ENCODE results near the gene CCDC81. TPM values are rescaled to one million over a fixed set of nuclear protein-coding genes. Genes with fewer than 3 reads are reported as not detected.
A peak's percentile ranks its signal among the peaks of the same experiment; 100 is the strongest.

Gene CCDC81
- polyA plus RNA-seq, 1 donor (not counting 4 experiments of a cell fraction or from before 2014, with no cell fraction given): 0.42 TPM

DNA sequence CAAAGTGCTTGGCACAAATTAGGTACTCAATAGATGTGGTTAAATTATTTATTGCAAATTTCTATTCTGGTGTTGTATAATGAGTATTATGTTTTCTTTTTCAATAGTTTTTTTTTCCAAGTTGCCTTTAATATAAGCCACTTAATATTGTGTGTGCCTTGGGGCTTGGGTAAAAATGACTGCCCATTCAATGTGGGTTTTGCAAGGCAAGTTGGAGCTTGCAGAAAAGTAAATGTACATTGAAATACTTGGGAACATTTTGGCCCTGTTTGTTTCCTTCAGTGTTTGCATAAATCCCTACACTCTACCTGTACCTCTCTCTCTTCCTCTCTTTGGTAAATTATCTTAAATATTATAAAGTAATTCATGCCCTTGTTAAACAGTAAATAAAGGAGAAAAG, 2.1 kb upstream of the CCDC81 start:
- DNase-seq (ENCODE audit: low read depth, low spot score) (no peak), FAIRE-seq (peak; percentile 17)
- H3K9ac ChIP-seq (ENCODE audit: control insufficient read depth, extremely low read depth, insufficient read depth, low read length): no peak overlapping the region
- no peak overlapping the region for H2AFZ ChIP-seq (ENCODE audit: control insufficient read depth, low read length)
- TF ChIP-seq EZH2 (IDR thresholded peaks at IDR 0.05; ENCODE audit: low read length): no peak
- TF ChIP-seq, protein P1, sequence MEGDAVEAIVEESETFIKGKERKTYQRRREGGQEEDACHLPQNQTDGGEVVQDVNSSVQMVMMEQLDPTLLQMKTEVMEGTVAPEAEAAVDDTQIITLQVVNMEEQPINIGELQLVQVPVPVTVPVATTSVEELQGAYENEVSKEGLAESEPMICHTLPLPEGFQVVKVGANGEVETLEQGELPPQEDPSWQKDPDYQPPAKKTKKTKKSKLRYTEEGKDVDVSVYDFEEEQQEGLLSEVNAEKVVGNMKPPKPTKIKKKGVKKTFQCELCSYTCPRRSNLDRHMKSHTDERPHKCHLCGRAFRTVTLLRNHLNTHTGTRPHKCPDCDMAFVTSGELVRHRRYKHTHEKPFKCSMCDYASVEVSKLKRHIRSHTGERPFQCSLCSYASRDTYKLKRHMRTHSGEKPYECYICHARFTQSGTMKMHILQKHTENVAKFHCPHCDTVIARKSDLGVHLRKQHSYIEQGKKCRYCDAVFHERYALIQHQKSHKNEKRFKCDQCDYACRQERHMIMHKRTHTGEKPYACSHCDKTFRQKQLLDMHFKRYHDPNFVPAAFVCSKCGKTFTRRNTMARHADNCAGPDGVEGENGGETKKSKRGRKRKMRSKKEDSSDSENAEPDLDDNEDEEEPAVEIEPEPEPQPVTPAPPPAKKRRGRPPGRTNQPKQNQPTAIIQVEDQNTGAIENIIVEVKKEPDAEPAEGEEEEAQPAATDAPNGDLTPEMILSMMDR (optimal IDR thresholded peaks at IDR 0.05 in 1 of 3, IDR thresholded peaks at IDR 0.05 in 1 of 3, conservative IDR thresholded peaks at IDR 0.05 in 1 of 3; ENCODE audit: extremely low read depth in 1 of 3, insufficient read depth in 2 of 3, low read length in 3 of 3): no peak
- H4K20me1 ChIP-seq (ENCODE audit: control insufficient read depth, extremely low read depth, insufficient read depth, low read length): no peaks in the 10 kb centered on the region
- H3K27ac ChIP-seq (ENCODE audit: control insufficient read depth, insufficient read depth, low read length): no peak overlapping the region
- dilution Hi-C loops (cut with MboI; ENCODE audit: extremely low pct_ligation_motif_present, low sequenced_read_pairs): no loop called here
- peak overlapping the region in 1 of 3 experiments; percentile 43 for H3K4me3 ChIP-seq (ENCODE audit: control insufficient read depth in 2 of 3, extremely low read depth in 1 of 3, insufficient read depth in 2 of 3, low read depth in 1 of 3, low read length in 3 of 3)
- no peaks in the 10 kb centered on the region for H3K9me1 ChIP-seq (ENCODE audit: control insufficient read depth, extremely low read depth, insufficient read depth, low read length)
- H3K9me3 ChIP-seq (ENCODE audit: control insufficient read depth, low read depth, low read length): peaks cover 4% of the 10 kb centered on the region
- H3K79me2 ChIP-seq (ENCODE audit: control insufficient read depth, insufficient read depth, low read length): no peaks in the 10 kb centered on the region
- no peaks in the 10 kb centered on the region for H3K36me3 ChIP-seq (ENCODE audit: control insufficient read depth in 2 of 2, extremely low read depth in 1 of 2, insufficient read depth in 2 of 2, low read length in 2 of 2)
- H3K4me1 ChIP-seq (ENCODE audit: control insufficient read depth, extremely low read depth, insufficient read depth, low read length): peaks cover 18% of the 10 kb centered on the region
- H3K27me3 ChIP-seq (ENCODE audit: control insufficient read depth, extremely low read depth, insufficient read depth, low read length): no peaks in the 10 kb centered on the region
- H3K4me2 ChIP-seq (ENCODE audit: control insufficient read depth, extremely low read depth, insufficient read depth, low read depth, low read length): peak overlapping the region; percentile 23

DNA sequence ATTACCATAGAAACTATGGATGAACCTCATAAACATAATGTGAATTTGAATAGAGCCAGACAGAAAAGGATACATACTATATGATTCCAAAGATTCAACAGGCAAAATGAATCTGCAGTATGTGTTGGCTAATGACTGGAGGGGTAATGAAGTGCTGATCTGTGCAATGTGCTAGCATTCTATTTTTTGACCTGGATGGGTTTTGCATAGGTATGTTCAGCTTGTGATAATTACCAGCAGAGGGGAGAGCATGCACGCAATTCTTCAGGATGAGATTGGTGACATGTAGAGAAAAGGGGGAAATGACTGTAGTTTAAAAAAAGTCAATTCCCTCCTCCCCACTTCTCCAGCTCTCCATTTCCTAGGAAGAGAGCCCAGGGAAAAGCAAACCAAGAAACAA, 618 bp upstream of the CCDC81 start:
- no peak for TF ChIP-seq EZH2 (IDR thresholded peaks at IDR 0.05; ENCODE audit: low read length)
- TF ChIP-seq, protein P1 (optimal IDR thresholded peaks at IDR 0.05 in 1 of 3, IDR thresholded peaks at IDR 0.05 in 1 of 3, conservative IDR thresholded peaks at IDR 0.05 in 1 of 3; ENCODE audit: extremely low read depth in 1 of 3, insufficient read depth in 2 of 3, low read length in 3 of 3): no peak
- Histone ChIP-seq H3K9me1 (ENCODE audit: control insufficient read depth, extremely low read depth, insufficient read depth, low read length) (no peaks in the 10 kb centered on the region), H3K4me1 (ENCODE audit: control insufficient read depth, extremely low read depth, insufficient read depth, low read length) (peaks cover 18% of the 10 kb centered on the region), H3K27me3 (ENCODE audit: control insufficient read depth, extremely low read depth, insufficient read depth, low read length) (no peaks in the 10 kb centered on the region), H3K27ac (ENCODE audit: control insufficient read depth, insufficient read depth, low read length) (no peak overlapping the region), H3K4me2 (ENCODE audit: control insufficient read depth, extremely low read depth, insufficient read depth, low read depth, low read length) (peak overlapping the region; percentile 46), H4K20me1 (ENCODE audit: control insufficient read depth, extremely low read depth, insufficient read depth, low read length) (no peaks in the 10 kb centered on the region), H2AFZ (ENCODE audit: control insufficient read depth, low read length) (no peak overlapping the region), H3K9ac (ENCODE audit: control insufficient read depth, extremely low read depth, insufficient read depth, low read length) (no peak overlapping the region), H3K79me2 (ENCODE audit: control insufficient read depth, insufficient read depth, low read length) (no peaks in the 10 kb centered on the region), H3K36me3 (ENCODE audit: control insufficient read depth in 2 of 2, extremely low read depth in 1 of 2, insufficient read depth in 2 of 2, low read length in 2 of 2) (no peaks in the 10 kb centered on the region), H3K4me3 (ENCODE audit: control insufficient read depth in 2 of 3, extremely low read depth in 1 of 3, insufficient read depth in 2 of 3, low read depth in 1 of 3, low read length in 3 of 3) (no peak overlapping the region), H3K9me3 (ENCODE audit: control insufficient read depth, low read depth, low read length) (peaks cover 4% of the 10 kb centered on the region)
- no peak for DNase-seq (ENCODE audit: low read depth, low spot score)
- dilution Hi-C loops (cut with MboI; ENCODE audit: extremely low pct_ligation_motif_present, low sequenced_read_pairs): no loop called here
- peak; percentile 29 for FAIRE-seq
